NCI-H345 treated with DMSO at 0.1 percent for 48 hours (cell line): Measurements from ENCODE around the gene CCBE1.
"Not testable (repeated sequence)": the region's sequence is repeated elsewhere in the genome, so short reads cannot be mapped to it uniquely, and the experiment has no call there.

Experiments used
- DNase-seq: peaks from one replicate; lab custom pipeline; 2025; ENCODE audit not compliant: unreplicated experiment; lab: John Stamatoyannopoulos, UW

Gene CCBE1

DNA sequence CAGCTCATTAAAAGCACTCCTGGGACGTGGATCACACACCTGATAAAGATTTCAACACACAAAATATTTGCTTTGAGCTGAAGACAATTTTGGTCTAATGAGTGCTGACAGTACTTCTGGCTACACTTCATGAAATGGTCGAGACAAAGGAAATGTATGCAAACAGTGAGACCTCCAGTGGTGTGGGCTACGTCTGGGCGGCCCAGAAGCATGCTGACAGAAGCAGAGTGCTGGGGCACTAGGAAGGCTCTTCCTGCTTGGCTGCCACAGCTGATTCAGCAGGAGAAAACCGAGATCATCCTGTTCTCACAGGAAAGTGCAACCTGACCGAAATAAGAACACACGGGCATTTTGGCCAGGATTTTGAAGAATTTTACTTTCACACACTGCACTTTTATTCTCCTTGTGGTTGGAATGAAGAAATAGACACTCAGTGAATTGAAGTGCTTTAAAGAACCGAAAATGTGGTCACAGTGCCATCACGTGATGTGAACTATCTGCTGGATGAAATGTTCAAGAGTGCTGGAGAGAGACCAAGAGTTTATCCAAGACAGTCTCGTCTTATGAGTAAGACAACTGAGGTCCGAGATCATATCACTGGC lies 149.5 kb downstream of the CCBE1 start:
- no peak for DNase-seq

DNA sequence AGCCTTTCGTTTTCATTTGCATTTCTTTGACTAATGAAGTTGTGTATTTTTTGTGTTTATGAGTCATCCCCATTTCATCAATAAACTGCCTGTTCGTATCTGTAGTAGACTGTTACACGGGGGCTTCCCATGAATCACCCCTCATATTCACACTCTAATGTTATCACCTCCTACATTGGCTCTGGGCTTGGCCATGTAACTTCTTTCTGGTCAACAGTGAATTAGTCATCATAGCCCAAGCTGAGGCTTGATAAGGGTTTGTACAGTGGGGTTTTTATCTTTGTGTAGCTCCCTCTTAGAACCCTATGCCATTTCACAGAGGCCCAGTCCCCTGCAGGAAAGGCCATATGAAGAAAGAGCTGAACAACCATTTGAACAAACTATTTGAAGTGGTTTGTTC lies 151.0 kb downstream of the CCBE1 start:
- no peak for DNase-seq

DNA sequence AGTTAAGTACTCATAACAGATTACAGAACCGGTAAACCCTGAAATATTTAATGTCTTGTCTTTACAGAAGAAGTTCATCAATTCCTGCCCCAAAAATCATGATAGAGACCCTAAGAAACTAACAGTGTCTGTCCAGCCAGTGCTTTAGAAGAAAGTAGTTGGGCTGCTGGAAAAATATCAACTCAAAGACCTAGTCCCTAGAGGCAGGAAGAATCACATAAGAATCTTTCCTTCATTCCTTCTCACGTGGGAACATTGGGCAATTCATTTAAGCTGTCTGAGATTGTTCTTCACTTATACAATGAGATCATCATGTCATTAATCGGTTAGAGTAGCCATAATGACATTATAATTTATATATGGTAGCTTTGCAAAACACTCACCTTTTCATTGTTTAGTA lies 156.4 kb downstream of the CCBE1 start:
- no peak for DNase-seq

DNA sequence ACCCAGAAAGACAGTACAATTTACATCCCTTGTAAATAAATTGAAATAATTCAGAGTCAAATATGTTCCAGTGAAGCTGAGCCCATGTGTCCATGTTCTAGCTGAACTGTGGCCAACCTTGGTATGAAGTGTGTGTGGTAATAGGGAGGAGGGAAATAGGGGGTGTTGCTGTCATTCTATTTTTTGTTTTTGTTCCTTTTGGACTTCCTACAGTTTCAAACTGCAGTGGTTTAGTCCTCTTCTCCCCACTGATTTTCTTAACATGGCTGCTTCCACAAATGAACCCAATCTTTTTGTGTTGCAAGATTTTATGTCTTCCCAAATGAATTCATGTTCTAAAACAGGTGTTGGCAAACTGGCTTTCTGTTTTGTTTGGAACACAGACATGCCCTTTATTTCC lies 156.9 kb downstream of the CCBE1 start:
- no peak for DNase-seq

DNA sequence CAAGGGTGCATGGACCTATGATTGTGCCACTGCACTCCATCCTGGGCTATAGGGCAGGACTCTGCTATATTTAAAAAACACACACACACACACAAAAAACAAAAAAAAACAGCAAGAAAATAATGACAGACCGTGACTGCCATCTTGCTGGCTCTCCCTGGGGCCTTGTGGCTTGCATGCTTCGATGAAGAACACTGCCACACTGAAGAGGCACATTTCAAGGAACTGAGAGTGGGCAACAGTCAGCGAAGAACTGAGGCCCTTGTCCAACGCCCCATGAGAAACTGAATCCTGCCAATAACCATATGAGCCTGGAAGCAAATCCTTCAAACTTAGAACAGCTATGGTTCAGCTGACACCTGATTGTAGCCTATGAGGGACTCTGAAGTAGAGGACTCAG lies 158.1 kb downstream of the CCBE1 start:
- DNase-seq = no peak

DNA sequence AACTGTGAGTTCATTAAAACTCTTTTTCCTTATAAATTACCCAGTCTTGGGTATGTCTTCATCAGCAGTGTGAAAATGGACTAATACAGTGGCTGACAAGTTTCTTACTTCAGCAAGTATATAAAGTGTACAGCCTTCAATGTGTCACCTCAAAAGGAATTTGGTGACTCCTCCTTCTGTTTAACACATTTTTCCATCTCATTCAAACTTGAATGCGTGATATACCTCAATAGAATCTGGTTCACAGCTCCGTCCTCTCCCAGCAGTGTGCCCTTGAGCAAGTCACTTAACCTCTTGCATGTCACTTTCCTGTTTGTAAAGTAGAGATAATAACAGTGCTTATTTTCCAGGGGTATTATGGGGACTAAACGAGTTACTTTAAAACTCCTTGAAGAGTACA lies 159.6 kb downstream of the CCBE1 start:
- DNase-seq = no peak

DNA sequence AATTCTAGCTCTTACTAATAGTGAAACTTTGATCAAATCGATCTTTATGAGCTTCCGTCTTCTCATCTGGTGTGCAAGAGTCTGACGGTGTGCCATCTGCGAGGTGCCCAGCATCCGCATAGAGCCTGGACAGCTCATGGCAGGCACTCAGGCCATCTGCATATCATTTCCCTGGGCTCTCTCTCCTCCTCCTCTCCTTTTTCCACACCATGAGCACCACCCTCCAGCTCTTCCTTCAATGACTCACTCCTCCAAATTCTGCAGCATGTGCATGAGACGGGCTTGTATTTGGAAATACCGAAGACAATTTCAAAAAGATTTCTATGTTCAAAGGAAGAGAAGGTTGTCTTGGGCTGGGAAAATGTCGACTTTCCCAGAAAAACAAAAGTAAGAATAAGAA lies 161.1 kb downstream of the CCBE1 start:
- DNase-seq = no peak

DNA sequence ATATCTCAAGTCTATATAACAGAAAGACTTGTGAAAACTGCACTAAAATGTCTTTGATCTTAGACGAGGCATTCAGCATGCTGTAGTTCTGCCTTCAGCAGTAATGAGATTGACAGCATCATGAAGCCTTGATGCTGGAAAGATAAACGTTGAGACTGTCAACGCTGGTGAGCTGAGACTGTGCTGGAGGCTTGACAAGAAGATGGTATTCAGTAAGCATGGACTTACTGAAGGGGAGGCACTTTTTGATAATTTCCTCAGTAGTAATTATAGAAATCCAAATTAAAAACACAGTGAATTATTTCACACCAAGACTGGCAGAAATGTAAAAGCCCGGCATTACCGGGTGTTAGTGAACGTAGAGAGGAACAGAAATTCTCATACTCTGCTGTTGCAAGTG lies 162.2 kb downstream of the CCBE1 start:
- DNase-seq = no peak

DNA sequence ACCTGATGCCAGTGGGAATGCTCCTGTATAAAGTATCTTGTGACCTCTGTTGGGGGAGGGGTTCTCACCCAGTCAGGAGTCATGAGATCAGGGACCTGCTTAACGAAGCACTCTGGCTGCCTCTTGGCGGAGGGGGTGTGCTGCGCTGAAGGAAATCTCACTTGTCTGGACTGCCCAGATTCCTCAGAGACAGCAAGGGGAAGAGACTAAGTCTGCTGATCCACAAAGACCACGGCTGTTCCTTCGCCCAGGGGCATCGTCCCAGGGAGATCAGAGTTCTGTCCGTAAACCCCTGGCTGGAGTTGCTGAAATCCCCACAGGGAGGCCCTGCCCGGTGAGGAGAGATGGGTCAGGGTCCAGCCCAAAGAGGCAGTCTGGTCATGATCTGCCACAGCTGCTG lies 168.4 kb downstream of the CCBE1 start:
- DNase-seq = no peak

DNA sequence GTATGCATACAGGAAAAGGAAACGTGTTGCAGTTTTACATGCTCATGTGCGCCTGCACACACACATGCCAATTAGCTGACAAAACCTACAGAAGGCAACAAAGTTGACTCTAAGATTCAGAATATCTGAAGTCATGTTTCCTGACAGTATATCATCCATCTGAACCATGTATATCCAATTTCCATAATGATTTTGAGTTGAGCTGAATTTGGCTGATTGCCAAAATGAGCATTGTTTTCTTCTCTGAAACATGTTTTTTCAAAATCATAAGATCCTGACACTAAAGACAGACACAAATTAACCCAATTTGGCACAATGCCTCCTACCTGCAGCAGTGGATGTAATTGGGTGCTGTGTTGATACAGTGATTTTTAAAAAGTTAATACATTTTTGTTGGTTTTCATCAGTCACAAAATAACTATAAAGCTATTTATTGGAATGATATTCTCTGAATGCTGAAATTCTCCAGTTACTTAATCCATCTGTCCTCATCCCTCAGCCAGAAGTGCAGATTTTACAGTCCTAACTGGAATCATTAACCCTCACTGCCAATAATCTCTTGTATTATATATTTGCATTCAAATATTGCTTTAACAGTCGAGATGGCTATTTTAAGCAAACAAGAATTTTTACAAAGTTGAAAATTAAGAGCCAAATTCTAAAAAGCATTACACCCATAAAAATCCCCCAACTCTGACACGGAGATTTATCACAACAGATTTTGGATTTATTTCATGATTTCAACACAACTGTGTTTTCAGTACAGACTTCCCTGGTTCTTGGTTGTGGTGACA lies 176.5 kb downstream of the CCBE1 start:
- no peak for DNase-seq

DNA sequence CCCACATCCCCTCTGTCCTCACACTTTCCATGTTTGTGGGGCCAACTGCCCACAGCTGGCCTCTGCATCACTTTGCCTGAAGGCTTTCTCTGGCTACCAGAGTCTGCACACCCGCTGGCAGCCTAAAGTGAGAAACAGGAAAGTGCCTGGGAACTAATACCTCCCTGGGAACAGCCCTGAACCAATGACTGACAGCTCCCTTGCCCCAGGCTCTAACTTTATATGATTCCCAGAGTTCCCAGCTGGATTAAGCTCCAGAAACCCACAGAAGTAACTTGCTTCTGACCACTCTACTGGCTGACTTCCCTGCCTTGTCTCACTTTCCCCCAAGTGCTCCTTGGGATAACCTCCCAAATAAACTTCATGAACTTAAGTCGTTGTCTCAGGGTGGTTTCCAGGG lies 178.5 kb downstream of the CCBE1 start:
- DNase-seq = no peak

DNA sequence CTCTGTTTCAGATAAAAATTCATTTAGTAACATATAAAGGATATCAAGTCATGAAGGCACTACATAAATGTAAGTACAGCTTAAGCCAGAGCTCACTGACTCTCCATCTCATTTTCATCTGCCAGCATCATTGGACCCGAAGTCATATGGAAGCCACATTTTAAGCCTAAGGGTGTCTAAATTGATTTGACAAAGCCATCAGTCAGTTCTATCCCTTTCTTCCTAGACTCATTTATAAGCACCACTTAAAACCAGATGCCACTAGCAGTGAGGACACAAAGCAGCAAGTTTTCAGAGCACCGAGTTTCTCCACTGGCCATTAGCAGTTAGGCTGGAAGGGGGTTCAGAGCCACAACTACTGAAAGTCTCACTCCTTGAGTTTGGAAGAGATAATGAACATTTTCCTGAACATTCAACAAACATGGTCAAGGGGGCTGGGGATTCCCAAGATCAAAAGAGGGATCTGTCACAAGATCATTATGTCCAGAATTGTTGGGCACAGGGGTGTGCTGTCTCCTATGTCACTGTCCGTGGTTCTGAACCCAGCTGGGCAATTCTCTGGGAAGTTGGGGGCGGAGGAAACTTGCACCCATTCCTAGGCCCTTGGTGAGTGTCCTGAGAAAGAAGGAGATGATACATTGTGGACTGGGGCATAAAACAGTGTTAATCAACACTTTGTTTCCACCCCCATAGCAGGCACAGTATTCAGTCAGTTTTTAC lies 179.6 kb downstream of the CCBE1 start:
- DNase-seq = no peak

DNA sequence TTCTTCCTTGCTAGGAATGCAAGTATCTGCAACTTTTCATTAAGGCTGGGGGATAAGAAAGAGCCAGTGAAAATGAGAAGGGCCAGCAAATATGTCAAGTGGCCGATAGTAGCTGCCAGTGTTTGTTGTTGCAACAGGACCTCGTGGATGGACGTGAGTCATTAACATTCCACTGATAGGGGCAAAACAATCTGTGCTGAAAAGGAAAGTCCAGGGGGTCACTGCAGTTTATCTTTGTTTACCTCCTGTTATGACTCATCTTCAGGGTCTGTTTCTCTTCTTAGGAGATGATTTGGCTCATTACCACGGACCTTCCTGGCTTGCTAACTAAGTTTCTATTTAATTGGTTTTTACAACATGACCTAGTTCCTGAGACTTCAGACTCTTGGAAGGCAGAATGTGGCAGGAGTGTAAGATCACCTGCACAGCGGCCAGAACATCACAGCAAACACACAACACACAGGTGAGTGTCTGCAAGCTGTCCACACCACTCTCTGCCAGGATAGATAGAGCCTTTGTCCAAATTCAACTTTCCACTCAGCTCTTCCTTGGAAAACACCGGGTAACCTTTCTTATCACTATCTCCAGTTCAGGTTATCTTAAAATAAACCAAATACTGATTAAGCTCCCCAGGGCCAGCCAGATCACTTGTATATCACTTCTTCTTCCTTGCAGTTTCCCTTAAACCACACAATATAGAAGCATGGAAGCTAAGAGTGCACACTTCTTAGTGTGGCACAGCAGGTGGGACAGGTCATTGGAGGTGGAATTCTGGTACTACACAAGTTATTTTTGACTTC lies 180.7 kb downstream of the CCBE1 start:
- DNase-seq = no peak

DNA sequence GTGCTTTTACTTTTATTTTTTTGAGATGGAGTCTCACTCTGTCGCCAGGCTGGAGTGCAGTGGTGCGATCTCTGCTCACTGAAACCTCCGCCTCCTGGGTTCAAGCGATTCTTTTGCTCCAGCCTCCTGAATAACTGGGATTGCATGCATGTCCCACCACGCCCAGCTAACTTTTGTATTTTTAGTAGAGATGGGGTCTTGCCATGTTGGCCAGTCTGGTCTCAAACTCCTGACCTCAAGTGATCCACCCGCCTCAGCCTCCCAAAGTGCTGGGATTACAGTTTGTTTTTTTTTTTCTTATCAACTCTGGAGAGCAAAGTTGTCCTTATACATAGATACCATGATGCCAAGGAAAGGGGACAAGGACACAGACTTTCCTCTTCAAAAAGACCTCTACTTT lies 181.3 kb downstream of the CCBE1 start:
- DNase-seq = not testable (repeated sequence)

DNA sequence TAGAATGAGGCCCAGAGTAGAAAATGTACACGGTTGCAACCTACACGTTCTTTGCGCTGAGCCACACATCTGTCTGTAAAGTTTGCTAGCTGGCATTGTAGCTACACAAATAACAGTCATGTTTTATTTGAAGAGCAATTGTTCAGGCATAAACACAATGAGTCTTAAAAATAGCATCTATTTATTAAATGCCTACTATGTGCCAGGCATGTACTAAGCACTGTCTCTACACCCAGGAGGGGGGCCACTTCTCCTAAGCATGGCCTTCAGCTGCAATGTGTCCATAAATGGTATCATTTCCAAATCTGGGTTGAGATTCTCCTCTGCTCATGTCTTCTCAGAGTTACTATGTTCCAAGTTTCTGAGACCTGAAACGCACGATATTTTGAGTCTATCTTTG lies 182.1 kb downstream of the CCBE1 start:
- DNase-seq = no peak

DNA sequence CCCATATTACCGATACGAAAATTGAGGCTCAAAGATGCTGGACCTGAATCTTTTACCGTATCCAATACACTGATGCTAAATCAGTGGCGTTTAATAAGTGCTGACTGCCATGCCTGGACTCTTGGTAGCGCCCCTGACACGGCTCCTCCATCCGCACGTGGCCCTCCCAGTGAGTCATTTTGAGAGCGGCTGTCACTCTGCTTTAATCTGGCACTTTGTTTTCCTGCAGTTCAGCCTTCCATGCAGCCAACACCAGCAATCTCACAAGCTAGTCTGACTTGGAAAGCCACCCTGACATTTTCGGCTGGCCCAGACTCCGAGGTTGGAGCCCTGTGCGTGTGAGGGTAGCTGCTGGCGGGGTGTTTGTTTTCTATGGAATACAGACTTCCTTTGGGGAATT lies 183.0 kb downstream of the CCBE1 start:
- DNase-seq = no peak

DNA sequence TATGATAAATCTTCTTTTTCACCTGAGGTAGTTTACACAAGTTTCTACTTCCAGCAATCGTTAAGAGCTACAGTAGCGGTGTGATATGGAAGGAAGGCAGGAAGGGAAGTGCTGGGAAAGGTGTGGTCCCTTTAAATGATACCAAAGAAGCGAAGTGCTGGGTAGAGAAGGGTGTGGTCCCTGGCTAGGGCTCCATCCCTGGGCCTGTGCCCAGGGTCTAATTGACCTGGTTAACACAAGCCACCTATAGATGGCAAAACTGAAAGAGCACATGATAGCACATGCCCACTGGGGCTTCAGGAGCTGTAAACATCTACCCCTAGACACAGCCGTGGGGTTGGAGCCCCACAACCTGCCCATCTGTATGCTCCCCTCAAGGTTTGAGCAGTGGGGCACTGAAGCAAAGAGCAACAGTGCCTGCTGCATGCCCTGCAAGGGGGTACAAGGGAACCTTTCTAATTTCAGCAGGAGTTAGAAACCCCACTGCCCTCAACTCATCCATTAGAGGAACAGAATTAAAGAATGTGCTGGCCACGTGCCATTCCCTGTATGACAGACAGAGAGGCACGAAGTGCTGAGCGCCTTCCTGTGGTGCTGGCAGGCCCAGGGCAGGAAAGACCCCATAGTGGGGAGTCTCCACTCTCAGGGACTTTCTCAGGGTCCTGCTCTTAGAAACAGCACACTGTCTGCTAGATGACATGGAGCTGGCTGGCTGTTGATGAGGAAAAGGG lies 185.0 kb downstream of the CCBE1 start:
- DNase-seq = no peak

DNA sequence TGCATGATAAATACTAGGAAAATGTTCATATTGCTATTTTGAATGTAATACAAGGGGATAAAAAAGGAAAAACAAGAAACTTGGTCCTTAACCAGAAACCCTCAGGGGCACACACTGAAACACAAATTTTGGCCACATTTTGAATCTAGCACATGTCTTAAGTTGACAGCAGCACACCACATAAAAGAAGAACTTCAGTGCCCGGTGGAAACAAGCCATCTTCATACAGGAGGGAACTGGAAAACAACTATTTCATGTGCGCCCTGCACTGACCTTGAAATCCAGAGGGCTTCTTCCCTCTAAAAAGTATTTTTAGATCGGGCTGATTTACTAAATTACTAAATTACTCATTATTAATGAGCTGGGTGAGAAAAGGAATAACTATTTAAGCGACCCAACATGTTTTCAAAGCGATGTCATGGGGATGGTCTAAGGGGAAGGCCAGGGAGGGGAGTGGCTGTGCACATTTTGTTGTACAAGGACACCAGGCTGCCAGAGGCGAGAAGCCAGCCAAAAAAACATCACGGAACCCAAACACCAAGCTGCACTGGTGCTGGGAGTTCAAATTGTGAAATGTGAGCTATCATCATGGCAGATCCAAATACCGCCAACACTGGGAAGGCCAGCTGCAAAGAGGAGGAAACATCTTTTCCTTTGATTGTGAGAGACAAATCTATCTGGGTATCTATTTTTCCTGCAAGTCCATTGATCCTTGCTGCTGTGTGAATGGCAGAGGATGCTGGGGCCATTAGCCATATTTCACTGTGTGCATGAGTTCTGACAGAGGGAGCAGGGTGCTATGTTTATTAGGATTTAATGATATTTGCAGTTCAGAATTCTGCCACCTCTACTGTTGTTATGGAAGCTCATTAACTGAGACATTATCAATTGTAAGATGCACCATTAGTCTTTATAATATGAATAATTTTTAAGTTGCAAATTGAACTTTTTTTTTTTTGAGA lies 187.5 kb downstream of the CCBE1 start:
- no peak for DNase-seq

DNA sequence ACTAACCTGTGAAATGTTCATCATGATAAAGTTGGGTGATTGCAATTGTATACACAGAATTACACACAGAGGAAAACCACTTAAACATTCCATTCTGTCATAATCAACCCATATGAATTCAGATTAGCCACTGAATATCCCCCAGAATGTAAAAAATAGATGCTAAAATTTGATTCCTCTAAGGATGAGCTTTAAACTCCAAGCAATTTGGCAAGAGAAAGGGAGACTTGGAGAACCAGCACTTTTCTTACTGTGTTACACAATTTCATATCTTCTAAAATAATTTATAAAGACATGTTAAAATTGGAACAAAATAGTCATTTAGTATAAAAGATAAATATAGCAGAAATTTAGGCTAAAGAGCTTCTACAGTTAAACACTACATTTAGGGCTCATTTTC lies 191.9 kb downstream of the CCBE1 start:
- no peak for DNase-seq
